GM23248 (cell line): ENCODE data around the gene TTLL13. TPM values are rescaled to one million over a fixed set of nuclear protein-coding genes. Genes with fewer than 3 reads are reported as not detected.

Experiments
- DNase-seq: peaks from one replicate; pipeline ENCODE4 v3.0.0-alpha.2; 2015
- H2AFZ ChIP-seq: fragments of 200-600 bp; sonication (generic); 2 replicates; pipeline ENCODE4 v1.6.1; 2016; ENCODE audit warnings: antibody characterized with exemption
- H3F3A ChIP-seq: fragments of 200-600 bp; sonication (generic); 2 replicates; pipeline ENCODE4 v1.6.1; 2016; ENCODE audit warnings: mild to moderate bottlenecking, antibody characterized with exemption, mixed run types; ENCODE audit not compliant: insufficient read depth
- H3K27ac ChIP-seq: fragments of 200-600 bp; sonication (generic); 2 replicates; pipeline ENCODE4 v1.5.1; 2016; ENCODE audit warnings: mild to moderate bottlenecking
- H3K27me3 ChIP-seq: fragments of 200-600 bp; sonication (generic); replicated peaks from 2 replicates; pipeline ENCODE4 v1.6.1; 2016; ENCODE audit warnings: mild to moderate bottlenecking; ENCODE audit not compliant: insufficient read depth
- H3K36me3 ChIP-seq: fragments of 200-600 bp; sonication (generic); 2 replicates; pipeline ENCODE4 v1.6.1; 2016; ENCODE audit warnings: low read depth, mild to moderate bottlenecking
- H3K4me1 ChIP-seq: fragments of 200-600 bp; sonication (generic); 2 replicates; pipeline ENCODE4 v1.6.1; 2016; ENCODE audit warnings: mild to moderate bottlenecking; ENCODE audit not compliant: insufficient read depth
- H3K4me2 ChIP-seq: fragments of 200-600 bp; sonication (generic); one replicate; pipeline ENCODE4 v1.6.1; 2016; ENCODE audit warnings: mild to moderate bottlenecking; ENCODE audit not compliant: unreplicated experiment
- H3K4me3 ChIP-seq: fragments of 200-600 bp; sonication (generic); 2 replicates; pipeline ENCODE4 v1.5.1; 2016; ENCODE audit warnings: mild to moderate bottlenecking
- H3K79me2 ChIP-seq: fragments of 200-600 bp; sonication (generic); 2 replicates; pipeline ENCODE4 v1.6.1; 2016; ENCODE audit warnings: mild to moderate bottlenecking; ENCODE audit not compliant: insufficient read depth
- H3K9ac ChIP-seq: fragments of 200-600 bp; sonication (generic); 2 replicates; pipeline ENCODE4 v1.6.1; 2016; ENCODE audit warnings: mild to moderate bottlenecking
- H3K9me2 ChIP-seq: fragments of 200-600 bp; sonication (generic); 2 replicates; pipeline ENCODE4 v1.6.1; 2016; ENCODE audit warnings: mixed run types, mild to moderate bottlenecking, moderate library complexity; ENCODE audit not compliant: insufficient read depth
- H3K9me3 ChIP-seq: fragments of 200-600 bp; sonication (generic); one replicate; pipeline ENCODE4 v1.6.1; 2017; ENCODE audit warnings: low read depth
- H4K20me1 ChIP-seq: fragments of 200-600 bp; sonication (generic); 2 replicates; pipeline ENCODE4 v1.6.0; 2016; ENCODE audit not compliant: insufficient read depth
- EZH2 ChIP-seq: fragments of 200-600 bp; sonication (generic); IDR thresholded peaks from 2 replicates; pipeline ENCODE4 v1.6.1; 2018; ENCODE audit warnings: antibody characterized with exemption, mild to moderate bottlenecking; ENCODE audit not compliant: insufficient read depth, poor library complexity, severe bottlenecking
- EZH2phosphoT487 ChIP-seq: fragments of 200-600 bp; sonication (generic); IDR thresholded peaks from 2 replicates; pipeline ENCODE4 v1.6.1; 2018; ENCODE audit warnings: antibody characterized with exemption, moderate library complexity, mild to moderate bottlenecking, low read depth; ENCODE audit not compliant: insufficient read depth
- WGBS, 2 experiments: methylation state at CpG; one replicate each; pipeline ENCODE4 v1.1.6; 2015 to 2017; ENCODE audit warnings: low lambda C conversion rate in 2 of 2, low coverage in 1 of 2; ENCODE audit errors: missing lambda C conversion rate in 2 of 2; 5-methylcytosine and 5-hydroxymethylcytosine counted together
- in situ Hi-C: fragments of 300-500 bp; cut with MboI; formaldehyde crosslinking; loops from 2 replicates; pipeline ENCODE4 v1.15.0; 2020
- polyA plus RNA-seq: library from polyadenylated mRNA; unstranded; fragments of >200 nt; fragmentation: Nextera tagmentation; extraction: Ambion mirVana; gene quantifications from 2 replicates; pipeline ENCODE4 v1.2.1, GENCODE V29; 2016
- total RNA-seq: library from RNA; depleted of rRNA; stranded (reverse); fragments of >200 nt; shearing (Covaris generic); gene quantifications from 2 replicates; pipeline ENCODE4 v1.2.3, GENCODE V29; 2014

Gene TTLL13
- total and polyA plus RNA-seq, 2 experiments from 2014 or later = not detected

DNA sequence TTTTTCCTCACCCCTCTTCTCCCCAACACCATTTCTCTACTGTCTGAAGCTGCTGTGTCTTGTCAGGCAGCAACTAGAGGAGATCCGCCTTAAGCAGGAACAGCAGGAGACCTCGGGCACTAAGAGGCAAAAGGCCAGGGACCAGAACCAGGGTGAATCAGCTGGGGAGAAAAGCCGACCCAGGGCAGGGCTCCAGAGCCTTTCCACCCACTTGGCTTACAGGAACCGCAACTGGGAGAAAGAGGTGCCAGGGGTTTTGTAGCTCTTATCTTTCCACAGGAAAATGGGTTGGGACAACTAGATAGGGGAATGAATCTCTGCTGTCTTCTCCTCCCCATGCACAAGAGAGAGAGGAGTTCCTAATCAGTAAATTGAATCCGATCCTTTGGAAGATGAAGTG lies 13.1 kb downstream of the TTLL13 start:
- in situ Hi-C loops = no loop called here
- 0 out of 2 replicates have a peak overlapping the region, but pooled peaks have one; percentile 3 for H3K27ac ChIP-seq
- no peaks in the 10 kb centered on the region for H3K27me3 ChIP-seq
- H4K20me1 ChIP-seq = no peaks in the 10 kb centered on the region; the same call in 1 of the 2 replicates
- WGBS, 2 experiments = 52 to 53% methylated on average over 5 of the region's 5 CpGs
- no peaks in the 10 kb centered on the region; the same call in 1 of the 2 replicates for H3K36me3 ChIP-seq
- H3K9me3 ChIP-seq = no peaks in the 10 kb centered on the region
- no peaks in the 10 kb centered on the region for H3K9me2 ChIP-seq
- DNase-seq = peak; percentile 47
- H3K79me2 ChIP-seq = peaks cover 17% of the 10 kb centered on the region
- peaks cover 26% of the 10 kb centered on the region for H3K4me1 ChIP-seq
- 0 out of 2 replicates have a peak overlapping the region, but pooled peaks have one; percentile 1 for H3K9ac ChIP-seq
- no peak overlapping the region for H3K4me2 ChIP-seq
- TF ChIP-seq EZH2phosphoT487 (no peak), EZH2 (no peak)
- peaks cover 4% of the 10 kb centered on the region; the same call in 1 of the 2 replicates for H3F3A ChIP-seq
- no peak overlapping the region for H3K4me3 ChIP-seq
- H2AFZ ChIP-seq = no peak overlapping the region

DNA sequence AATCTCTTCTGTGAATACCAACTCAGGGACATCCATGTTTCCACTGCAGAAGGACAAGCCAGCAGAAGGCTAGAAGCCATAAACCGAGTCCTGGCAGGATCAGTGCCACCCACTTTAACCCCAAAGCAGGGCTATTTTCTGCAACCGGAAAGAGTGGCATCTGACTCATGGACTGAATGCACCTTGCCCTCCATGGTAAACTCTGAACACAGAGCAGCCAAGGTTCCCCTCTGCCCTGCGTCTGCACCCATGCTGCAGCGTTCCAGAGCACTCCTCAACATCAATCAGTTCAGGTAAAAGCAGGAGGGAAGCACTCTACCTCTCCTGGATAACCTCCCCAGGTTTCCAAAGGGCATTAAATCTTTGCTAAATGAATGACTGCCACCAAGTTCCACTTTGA lies 15.3 kb downstream of the TTLL13 start:
- Histone ChIP-seq H2AFZ (peak overlapping the region; percentile 84), H3K9ac (peak overlapping the region; percentile 93)
- peak; percentile 20 for DNase-seq

DNA sequence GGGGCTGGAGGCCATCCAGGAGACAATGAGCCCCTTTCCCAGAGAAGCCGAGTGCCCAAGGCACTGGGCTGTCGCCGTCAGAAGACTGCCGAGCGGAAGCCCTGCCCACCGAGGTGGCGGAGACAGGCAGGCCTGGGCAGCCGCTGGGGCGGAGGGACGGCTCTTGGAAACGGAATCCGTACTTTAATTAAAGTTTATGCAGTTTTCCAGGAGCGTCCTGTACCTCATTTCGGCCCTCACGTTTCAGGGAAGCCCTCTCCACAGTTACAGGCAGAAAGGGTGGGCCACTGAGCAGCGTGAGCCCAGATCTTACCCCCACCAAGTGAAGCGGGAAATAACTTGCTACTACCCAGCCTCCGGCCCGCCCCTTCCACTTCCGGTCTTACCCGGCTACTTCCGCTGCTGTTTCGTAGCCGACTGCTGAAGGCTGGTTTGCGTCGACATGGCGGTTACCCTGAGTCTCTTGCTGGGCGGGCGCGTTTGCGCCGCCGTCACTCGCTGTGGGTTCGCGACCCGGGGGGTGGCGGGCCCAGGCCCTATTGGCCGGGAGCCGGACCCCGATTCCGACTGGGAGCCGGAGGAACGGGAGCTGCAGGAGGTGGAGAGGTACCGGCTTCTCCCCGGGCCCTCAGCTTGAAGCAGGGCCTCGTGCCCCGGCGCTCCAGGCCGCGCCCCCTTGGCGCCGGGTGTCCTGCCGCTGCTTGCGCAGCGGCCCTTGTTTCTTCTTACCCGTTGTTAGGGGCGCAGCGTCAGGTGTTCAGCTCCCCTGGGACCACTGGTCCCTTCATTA lies 16.1 kb downstream of the TTLL13 start, which contains the start of gene NGRN:
Gene NGRN (plus strand): TSS at position 402 of the 790 bp plus-strand sequence. CDS start 41 bp downstream, at position 443.
- Histone ChIP-seq H3K9me3 (no peaks in the 10 kb centered on the region), H3K27me3 (no peaks in the 10 kb centered on the region), H4K20me1 (no peaks in the 10 kb centered on the region; the same call in 1 of the 2 replicates), H3K9ac (peak within 1 kb of the TSS; percentile 93), H3K4me2 (peak within 1 kb of the TSS; percentile 96), H3K4me3 (peak within 1 kb of the TSS; percentile 93), H3F3A (peaks cover 4% of the 10 kb centered on the region; the same call in 1 of the 2 replicates), H2AFZ (peak within 1 kb of the TSS; percentile 84), H3K27ac (peak within 1 kb of the TSS; percentile 90), H3K36me3 (peaks cover 7% of the 10 kb centered on the region; the same call in 1 of the 2 replicates), H3K9me2 (no peaks in the 10 kb centered on the region), H3K4me1 (peaks cover 37% of the 10 kb centered on the region), H3K79me2 (peaks cover 48% of the 10 kb centered on the region)
- DNase-seq = peak; percentile 95
- TF ChIP-seq EZH2phosphoT487 (no peak), EZH2 (no peak)
- WGBS, 2 experiments = 0 to 1% methylated on average over 48 to 57 of the region's 59 CpGs
- in situ Hi-C loops = no loop called here

More for the DNA sequence above, 15.3 kb downstream of the TTLL13 start:
- Histone ChIP-seq H3K27ac (peak overlapping the region; percentile 90), H3F3A (peaks cover 4% of the 10 kb centered on the region; the same call in 1 of the 2 replicates), H3K4me1 (peaks cover 37% of the 10 kb centered on the region), H3K9me3 (no peaks in the 10 kb centered on the region), H3K4me2 (peak overlapping the region; percentile 96), H3K36me3 (peaks cover 4% of the 10 kb centered on the region; the same call in 1 of the 2 replicates), H4K20me1 (no peaks in the 10 kb centered on the region; the same call in 1 of the 2 replicates), H3K4me3 (peak overlapping the region; percentile 93), H3K9me2 (no peaks in the 10 kb centered on the region), H3K27me3 (no peaks in the 10 kb centered on the region), H3K79me2 (peaks cover 40% of the 10 kb centered on the region)
- in situ Hi-C loops = no loop called here
- WGBS, 2 experiments = 50 to 58% methylated on average over 4 of the region's 4 CpGs
- TF ChIP-seq EZH2phosphoT487 (no peak), EZH2 (no peak)

DNA sequence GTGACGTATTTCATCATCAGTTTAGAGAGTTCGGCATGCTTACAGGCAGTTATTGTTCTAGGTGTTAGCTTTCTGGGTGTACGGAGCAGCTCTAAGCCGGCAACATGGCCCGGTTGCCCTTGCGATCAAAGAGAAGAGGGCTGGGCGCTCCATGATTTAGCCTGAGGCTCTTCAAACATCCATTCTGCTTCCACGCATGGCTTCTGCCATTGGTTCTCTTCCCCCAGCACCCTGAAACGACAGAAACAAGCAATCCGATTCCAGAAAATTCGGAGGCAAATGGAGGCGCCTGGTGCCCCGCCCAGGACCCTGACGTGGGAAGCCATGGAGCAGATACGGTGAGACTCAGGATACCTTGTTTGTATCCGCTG lies 16.7 kb downstream of the TTLL13 start:
- in situ Hi-C loops = no loop called here
- WGBS, 2 experiments = 0 to 2% methylated on average over 16 of the region's 16 CpGs
- Histone ChIP-seq H3K36me3 (peaks cover 12% of the 10 kb centered on the region; the same call in 1 of the 2 replicates), H3K4me3 (peak overlapping the region; percentile 93), H4K20me1 (no peaks in the 10 kb centered on the region; the same call in 1 of the 2 replicates), H2AFZ (peak overlapping the region; percentile 84), H3K4me2 (peak overlapping the region; percentile 96), H3K27me3 (no peaks in the 10 kb centered on the region), H3K9ac (peak overlapping the region; percentile 93), H3K4me1 (peaks cover 37% of the 10 kb centered on the region), H3F3A (peaks cover 4% of the 10 kb centered on the region; the same call in 1 of the 2 replicates), H3K9me3 (no peaks in the 10 kb centered on the region), H3K9me2 (no peaks in the 10 kb centered on the region), H3K79me2 (peaks cover 53% of the 10 kb centered on the region), H3K27ac (peak overlapping the region; percentile 90)
- no peak for TF ChIP-seq EZH2phosphoT487
- no peak for TF ChIP-seq EZH2
- DNase-seq = peak; percentile 63
